ENCODE data around the gene NBAS. TPM values are rescaled to one million over a fixed set of nuclear protein-coding genes. Genes with fewer than 3 reads are reported as not detected.

NBAS gene
- polyA plus RNA-seq, 4 donors: 26.0 to 67.2 (median 33.6) TPM

GRCh38 chr2:15307526-15307925, 253.6 kb downstream of the NBAS start:
- peaks cover 0 to 3% of the 10 kb centered on the region in 2 donors for H3K9me3 ChIP-seq (ENCODE audit: control insufficient read depth in 2 of 2, insufficient read depth in 1 of 2, low read depth in 1 of 2, low read length in 1 of 2)
- H3K4me1 ChIP-seq (ENCODE audit: control insufficient read depth in 3 of 3, insufficient read depth in 2 of 3, low read depth in 1 of 3, low read length in 2 of 3): no peaks in the 10 kb centered on the region
- 45 to 66% (median 65%) methylated on average over 2 of the region's 2 CpGs for WGBS, 3 donors
- no peaks in the 10 kb centered on the region for H3K27me3 ChIP-seq (ENCODE audit: control insufficient read depth in 3 of 3, insufficient read depth in 3 of 3, low read length in 3 of 3)
- peaks cover 6 to 18% (median 7%) of the 10 kb centered on the region in 3 donors for H3K36me3 ChIP-seq (ENCODE audit: control insufficient read depth in 3 of 3, insufficient read depth in 2 of 3, low read depth in 1 of 3, low read length in 3 of 3)
- H3K4me3 ChIP-seq (ENCODE audit: low read depth in 1 of 3, low read length in 3 of 3): no peak overlapping the region
- no peak for DNase-seq
- FAIRE-seq: no peak
- no peak overlapping the region for H3K27ac ChIP-seq (ENCODE audit: low read depth in 1 of 3, low read length in 2 of 3)

GRCh38 chr2:15306706-15307105, 254.4 kb downstream of the NBAS start:
- no peaks in the 10 kb centered on the region for H3K4me1 ChIP-seq (ENCODE audit: control insufficient read depth in 3 of 3, insufficient read depth in 2 of 3, low read depth in 1 of 3, low read length in 2 of 3)

GRCh38 chr2:15303874-15304273, 257.3 kb downstream of the NBAS start:
- FAIRE-seq: no peak
- no peaks in the 10 kb centered on the region for H3K4me1 ChIP-seq (ENCODE audit: control insufficient read depth in 3 of 3, insufficient read depth in 2 of 3, low read depth in 1 of 3, low read length in 2 of 3)
- WGBS, 3 donors: 80 to 89% (median 84%) methylated on average over 2 of the region's 2 CpGs

More at GRCh38 chr2:15306706-15307105, 254.4 kb downstream of the NBAS start:
- DNase-seq (no peak), FAIRE-seq (no peak)
- WGBS, 3 donors: 94 to 100% (median 96%) methylated on average over 3 of the region's 3 CpGs
- H3K9me3 ChIP-seq (ENCODE audit: control insufficient read depth in 2 of 2, insufficient read depth in 1 of 2, low read depth in 1 of 2, low read length in 1 of 2): peaks cover 0 to 3% of the 10 kb centered on the region in 2 donors
- peaks cover 7 to 21% (median 8%) of the 10 kb centered on the region in 3 donors for H3K36me3 ChIP-seq (ENCODE audit: control insufficient read depth in 3 of 3, insufficient read depth in 2 of 3, low read depth in 1 of 3, low read length in 3 of 3)
- no peak overlapping the region for H3K4me3 ChIP-seq (ENCODE audit: low read depth in 1 of 3, low read length in 3 of 3)
- H3K27me3 ChIP-seq (ENCODE audit: control insufficient read depth in 3 of 3, insufficient read depth in 3 of 3, low read length in 3 of 3): no peaks in the 10 kb centered on the region
- no peak overlapping the region for H3K27ac ChIP-seq (ENCODE audit: low read depth in 1 of 3, low read length in 2 of 3)

GRCh38 chr2:15302154-15302553, 259.0 kb downstream of the NBAS start:
- Histone ChIP-seq H3K36me3 (ENCODE audit: control insufficient read depth in 3 of 3, insufficient read depth in 2 of 3, low read depth in 1 of 3, low read length in 3 of 3) (peaks cover 7 to 26% (median 10%) of the 10 kb centered on the region in 3 donors), H3K27ac (ENCODE audit: low read depth in 1 of 3, low read length in 2 of 3) (no peak overlapping the region), H3K4me1 (ENCODE audit: control insufficient read depth in 3 of 3, insufficient read depth in 2 of 3, low read depth in 1 of 3, low read length in 2 of 3) (no peaks in the 10 kb centered on the region), H3K4me3 (ENCODE audit: low read depth in 1 of 3, low read length in 3 of 3) (no peak overlapping the region), H3K9me3 (ENCODE audit: control insufficient read depth in 2 of 2, insufficient read depth in 1 of 2, low read depth in 1 of 2, low read length in 1 of 2) (peaks cover 0 to 3% of the 10 kb centered on the region in 2 donors), H3K27me3 (ENCODE audit: control insufficient read depth in 3 of 3, insufficient read depth in 3 of 3, low read length in 3 of 3) (no peaks in the 10 kb centered on the region)
- WGBS, 3 donors: 92 to 99% (median 94%) methylated on average over 3 of the region's 3 CpGs
- no peak for DNase-seq
- no peak for FAIRE-seq

More at GRCh38 chr2:15303874-15304273, 257.3 kb downstream of the NBAS start:
- peaks cover 0 to 3% of the 10 kb centered on the region in 2 donors for H3K9me3 ChIP-seq (ENCODE audit: control insufficient read depth in 2 of 2, insufficient read depth in 1 of 2, low read depth in 1 of 2, low read length in 1 of 2)
- DNase-seq: no peak
- no peak overlapping the region for H3K27ac ChIP-seq (ENCODE audit: low read depth in 1 of 3, low read length in 2 of 3)
- peaks cover 7 to 26% (median 8%) of the 10 kb centered on the region in 3 donors for H3K36me3 ChIP-seq (ENCODE audit: control insufficient read depth in 3 of 3, insufficient read depth in 2 of 3, low read depth in 1 of 3, low read length in 3 of 3)
- H3K4me3 ChIP-seq (ENCODE audit: low read depth in 1 of 3, low read length in 3 of 3): no peak overlapping the region
- H3K27me3 ChIP-seq (ENCODE audit: control insufficient read depth in 3 of 3, insufficient read depth in 3 of 3, low read length in 3 of 3): no peaks in the 10 kb centered on the region

- FAIRE-seq: no peak
- Histone ChIP-seq H3K4me1 (ENCODE audit: control insufficient read depth in 3 of 3, insufficient read depth in 2 of 3, low read depth in 1 of 3, low read length in 2 of 3) (no peaks in the 10 kb centered on the region), H3K9me3 (ENCODE audit: control insufficient read depth in 2 of 2, insufficient read depth in 1 of 2, low read depth in 1 of 2, low read length in 1 of 2) (peaks cover 0 to 3% of the 10 kb centered on the region in 2 donors), H3K27ac (ENCODE audit: low read depth in 1 of 3, low read length in 2 of 3) (no peak overlapping the region), H3K27me3 (ENCODE audit: control insufficient read depth in 3 of 3, insufficient read depth in 3 of 3, low read length in 3 of 3) (no peaks in the 10 kb centered on the region), H3K36me3 (ENCODE audit: control insufficient read depth in 3 of 3, insufficient read depth in 2 of 3, low read depth in 1 of 3, low read length in 3 of 3) (peaks cover 5 to 28% (median 13%) of the 10 kb centered on the region in 3 donors), H3K4me3 (ENCODE audit: low read depth in 1 of 3, low read length in 3 of 3) (no peak overlapping the region)
- WGBS, 3 donors: 73 to 85% (median 82%) methylated on average over 11 of the region's 11 CpGs
- no peak for DNase-seq
Observed at GRCh38 chr2:15300624-15301573, 260.2 kb downstream of the NBAS start.

- 89 to 98% (median 97%) methylated on average over 4 of the region's 4 CpGs for WGBS, 3 donors
- H3K27me3 ChIP-seq (ENCODE audit: control insufficient read depth in 3 of 3, insufficient read depth in 3 of 3, low read length in 3 of 3): no peaks in the 10 kb centered on the region
- FAIRE-seq (no peak), DNase-seq (no peak)
- peaks cover 2 to 23% (median 11%) of the 10 kb centered on the region in 3 donors for H3K36me3 ChIP-seq (ENCODE audit: control insufficient read depth in 3 of 3, insufficient read depth in 2 of 3, low read depth in 1 of 3, low read length in 3 of 3)
- peaks cover 0 to under 1% of the 10 kb centered on the region in 2 donors for H3K9me3 ChIP-seq (ENCODE audit: control insufficient read depth in 2 of 2, insufficient read depth in 1 of 2, low read depth in 1 of 2, low read length in 1 of 2)
- H3K4me1 ChIP-seq (ENCODE audit: control insufficient read depth in 3 of 3, insufficient read depth in 2 of 3, low read depth in 1 of 3, low read length in 2 of 3): no peaks in the 10 kb centered on the region
- no peak overlapping the region for H3K4me3 ChIP-seq (ENCODE audit: low read depth in 1 of 3, low read length in 3 of 3)
- H3K27ac ChIP-seq (ENCODE audit: low read depth in 1 of 3, low read length in 2 of 3): no peak overlapping the region
Observed at GRCh38 chr2:15299904-15300520, 261.1 kb downstream of the NBAS start.

GRCh38 chr2:15298770-15299169, 262.4 kb downstream of the NBAS start:
- FAIRE-seq (no peak), DNase-seq (no peak)
- H3K27ac ChIP-seq (ENCODE audit: low read depth in 1 of 3, low read length in 2 of 3): no peak overlapping the region
- WGBS, 3 donors: 72 to 92% (median 92%) methylated on average over 8 of the region's 8 CpGs
- no peaks in the 10 kb centered on the region for H3K9me3 ChIP-seq (ENCODE audit: control insufficient read depth in 2 of 2, insufficient read depth in 1 of 2, low read depth in 1 of 2, low read length in 1 of 2)
- H3K4me1 ChIP-seq (ENCODE audit: control insufficient read depth in 3 of 3, insufficient read depth in 2 of 3, low read depth in 1 of 3, low read length in 2 of 3): no peaks in the 10 kb centered on the region
- H3K27me3 ChIP-seq (ENCODE audit: control insufficient read depth in 3 of 3, insufficient read depth in 3 of 3, low read length in 3 of 3): no peaks in the 10 kb centered on the region
- no peak overlapping the region for H3K4me3 ChIP-seq (ENCODE audit: low read depth in 1 of 3, low read length in 3 of 3)
- peaks cover under 1 to 26% (median 6%) of the 10 kb centered on the region in 3 donors for H3K36me3 ChIP-seq (ENCODE audit: control insufficient read depth in 3 of 3, insufficient read depth in 2 of 3, low read depth in 1 of 3, low read length in 3 of 3)

- no peak overlapping the region for H3K4me3 ChIP-seq (ENCODE audit: low read depth in 1 of 3, low read length in 3 of 3)
- no peaks in the 10 kb centered on the region for H3K4me1 ChIP-seq (ENCODE audit: control insufficient read depth in 3 of 3, insufficient read depth in 2 of 3, low read depth in 1 of 3, low read length in 2 of 3)
- 92 to 95% (median 93%) methylated on average over 3 of the region's 3 CpGs for WGBS, 3 donors
- no peak overlapping the region for H3K27ac ChIP-seq (ENCODE audit: low read depth in 1 of 3, low read length in 2 of 3)
- H3K27me3 ChIP-seq (ENCODE audit: control insufficient read depth in 3 of 3, insufficient read depth in 3 of 3, low read length in 3 of 3): no peaks in the 10 kb centered on the region
- H3K9me3 ChIP-seq (ENCODE audit: control insufficient read depth in 2 of 2, insufficient read depth in 1 of 2, low read depth in 1 of 2, low read length in 1 of 2): no peaks in the 10 kb centered on the region
- FAIRE-seq: no peak
- H3K36me3 ChIP-seq (ENCODE audit: control insufficient read depth in 3 of 3, insufficient read depth in 2 of 3, low read depth in 1 of 3, low read length in 3 of 3): peaks cover 0 to 25% (median 8%) of the 10 kb centered on the region in 3 donors
- no peak for DNase-seq
Observed at GRCh38 chr2:15293262-15293937, 267.7 kb downstream of the NBAS start.
